HepG2 (cell line): ENCODE data around the gene ACOXL. TPM values are rescaled to one million over a fixed set of nuclear protein-coding genes. Genes with fewer than 3 reads are reported as not detected.

Experiments
- ATAC-seq: fragments of 200-7000 bp; cut with Tn5 transposase; 3 replicates; pipeline ENCODE4 v1.9.1; 2020; ENCODE audit warnings: mild to moderate bottlenecking, moderate library complexity
- BruUV-seq: library from RNA; stranded (reverse); fragments of 400-500 nt; replicated peaks from 2 replicates; lab custom pipeline; 2021; lab: Mats Ljungman, UMichigan
- CTCF ChIA-PET: fragments of 300-600 bp; formaldehyde crosslinking; extraction: SDS; loops from one replicate; lab custom pipeline; 2021; ENCODE audit warnings: low total read pairs, inconsistent platforms, low intra/inter-chr PET ratio; lab: Yijun Ruan, JAX
- POLR2A ChIA-PET: fragments of 350-600 bp; sonication (Branson Sonifier 250); formaldehyde crosslinking; loops from one replicate; lab custom pipeline; 2020; ENCODE audit warnings: antibody characterized with exemption, inconsistent platforms; lab: Yijun Ruan, JAX
- DNase-seq: peaks from one replicate; pipeline ENCODE4 v3.0.0-alpha.2; 2015; ENCODE audit warnings: low spot score
- FAIRE-seq: peaks from 3 replicates; lab custom pipeline; 2011; peaks lifted over from hg19 to GRCh38; lab: Jason Lieb, UNC
- H2AFZ ChIP-seq: one replicate; pipeline ENCODE4 v1.6.1; 2011; ENCODE audit warnings: low read length, inconsistent platforms
- H3K27ac ChIP-seq: fragments of 300-600 bp; 3 replicates; pipeline ENCODE4 v1.8.0; 2011; ENCODE audit warnings: mixed run types, mild to moderate bottlenecking, mixed read lengths, low read length, inconsistent platforms; ENCODE audit not compliant: insufficient read depth; ENCODE audit errors: extremely low read length
- H3K27me3 ChIP-seq, 2 experiments: fragments of 200-600 bp in 1 of 2; 2 replicates in 1 of 2; 3 replicates in 1 of 2; pipeline versions ENCODE4 v1.6.0 to v1.8.0; 2011; ENCODE audit warnings: low read length in 2 of 2, mild to moderate bottlenecking in 2 of 2, moderate library complexity in 2 of 2, inconsistent platforms in 1 of 2; ENCODE audit not compliant: insufficient read depth in 2 of 2, control insufficient read depth in 1 of 2
- H3K36me3 ChIP-seq, 2 experiments: fragments of 200-600 bp in 1 of 2; replicated peaks in 1 of 2; 2 replicates in 1 of 2; 3 replicates in 1 of 2; pipeline versions ENCODE4 v1.5.1 to v1.8.0; 2011; ENCODE audit warnings: low read length in 2 of 2, inconsistent platforms in 1 of 2; ENCODE audit not compliant: insufficient read depth in 2 of 2, control insufficient read depth in 1 of 2
- H3K4me1 ChIP-seq: 2 replicates; pipeline ENCODE4 v1.5.1; 2012; ENCODE audit warnings: low read length, inconsistent platforms; ENCODE audit not compliant: insufficient read depth
- H3K4me2 ChIP-seq: 2 replicates; pipeline ENCODE4 v1.6.0; 2011; ENCODE audit warnings: low read depth, low read length, inconsistent platforms
- H3K4me3 ChIP-seq, 3 experiments: fragments of 200-600 bp in 1 of 3; sonication (generic), shearing (Covaris generic) in 1 of 3; replicated peaks in 1 of 3; 2 replicates each; pipeline ENCODE4 v1.5.1; 2011 to 2016; ENCODE audit warnings: low read length in 3 of 3, inconsistent platforms in 2 of 3, low read depth in 2 of 3, mild to moderate bottlenecking in 2 of 3, control low read depth in 1 of 3, mixed read lengths in 1 of 3; ENCODE audit not compliant: insufficient read depth in 1 of 3
- H3K79me2 ChIP-seq: one replicate; pipeline ENCODE4 v1.6.1; 2011; ENCODE audit warnings: low read length, inconsistent platforms; ENCODE audit not compliant: insufficient read depth
- H3K9ac ChIP-seq: 2 replicates; pipeline ENCODE4 v1.6.0; 2011; ENCODE audit warnings: mild to moderate bottlenecking, low read depth, low read length, inconsistent platforms; ENCODE audit not compliant: insufficient read depth
- H3K9me3 ChIP-seq: 2 replicates; pipeline ENCODE4 v1.5.1; 2012; ENCODE audit warnings: mild to moderate bottlenecking, low read length
- H4K20me1 ChIP-seq: 2 replicates; pipeline ENCODE4 v1.6.0; 2011; ENCODE audit warnings: inconsistent platforms, mild to moderate bottlenecking, low read length, moderate library complexity; ENCODE audit not compliant: insufficient read depth
- AKAP8 ChIP-seq: sonication (generic); formaldehyde crosslinking; IDR thresholded peaks from 2 replicates; pipeline ENCODE4 v1.5.1; 2020; ENCODE audit warnings: mild to moderate bottlenecking, missing genetic modification reagents
- FOXO1 ChIP-seq: sonication (generic); formaldehyde crosslinking; IDR thresholded peaks from 2 replicates; pipeline ENCODE4 v1.4.0; 2020; ENCODE audit warnings: missing genetic modification reagents
- HNRNPL ChIP-seq: fragments of 200-400 bp; formaldehyde crosslinking; IDR thresholded peaks from 2 replicates; pipeline ENCODE4 v1.6.1; 2017; ENCODE audit warnings: mild to moderate bottlenecking, low read depth, low read length
- NFE2L2 ChIP-seq: fragments of 150-350 bp; IDR thresholded peaks from 2 replicates; pipeline ENCODE4 v1.6.1; 2014; ENCODE audit warnings: low read length
- NR2F6 ChIP-seq, 2 experiments: IDR thresholded peaks; 2 replicates each; pipeline ENCODE4 v1.6.1; 2016; ENCODE audit warnings: antibody characterized with exemption in 1 of 2, mild to moderate bottlenecking in 1 of 2
- RAD21 ChIP-seq: fragments of 450-650 bp; formaldehyde crosslinking; IDR thresholded peaks from 2 replicates; pipeline ENCODE4 v1.5.0; 2020; ENCODE audit warnings: mild to moderate bottlenecking
- SKI ChIP-seq: fragments of 450-650 bp; IDR thresholded peaks from one replicate; pipeline ENCODE4 v1.6.1; 2018; ENCODE audit warnings: mild to moderate bottlenecking; ENCODE audit not compliant: partially characterized antibody
- SRF ChIP-seq: IDR thresholded peaks from 2 replicates; pipeline ENCODE4 v1.6.1; 2011; ENCODE audit warnings: mild to moderate bottlenecking, low read depth, low read length, moderate library complexity
- SSRP1 ChIP-seq: IDR thresholded peaks from 2 replicates; pipeline ENCODE4 v1.6.1; 2016; ENCODE audit warnings: control low read depth
- TMF1 ChIP-seq: sonication (generic); formaldehyde crosslinking; IDR thresholded peaks from 2 replicates; pipeline ENCODE4 v1.8.1; 2022; ENCODE audit warnings: low read depth, missing genetic modification reagents
- ZNF329 ChIP-seq: sonication (generic); formaldehyde crosslinking; IDR thresholded peaks from 2 replicates; pipeline ENCODE4 v1.9.0; 2021; ENCODE audit warnings: low read depth, mild to moderate bottlenecking, missing genetic modification reagents
- WGBS: methylation state at CpG from one replicate; pipeline ENCODE4 v1.1.6; 2017; ENCODE audit warnings: low lambda C conversion rate; 5-methylcytosine and 5-hydroxymethylcytosine counted together
- in situ Hi-C: cut with HindIII; loops from 2 replicates; pipeline ENCODE4 v1.10.0; 2017; ENCODE audit warnings: low pct_unique_long_range_greater_than_20kb; ENCODE audit not compliant: extremely low pct_ligation_motif_present
- intact Hi-C: fragments of 100-400 bp; cut with micrococcal nuclease; formaldehyde crosslinking; loops from one replicate; pipeline ENCODE4 v1.10.0; 2022; ENCODE audit not compliant: unreplicated experiment
- polyA plus RNA-seq, 8 experiments: library from polyadenylated mRNA; depleted of rRNA in 3 of 8; stranded (reverse) in 7 of 8; unstranded in 1 of 8; fragments of >200 nt; fragmentation: Illumina TruSeq in 4 of 8; extraction: Trizol in 4 of 8; gene quantifications; 2 replicates each; pipeline versions ENCODE4 v1.2.1 to v1.2.3, GENCODE V29; 2011 to 2016; ENCODE audit warnings: low read depth in 4 of 8, missing spikeins in 1 of 8, mixed read lengths in 1 of 8; ENCODE audit not compliant: insufficient read depth in 1 of 8
- total RNA-seq, 5 experiments: library from RNA; depleted of rRNA; stranded (reverse); fragments of >200 nt; fragmentation: Illumina TruSeq; extraction: Trizol; gene quantifications; 2 replicates each; pipeline ENCODE4 v1.2.3, GENCODE V29; 2016; ENCODE audit warnings: low read depth in 1 of 5
- TF ChIP-seq, protein P1 (sequence below): sonication (generic); formaldehyde crosslinking; IDR thresholded peaks from 2 replicates; pipeline ENCODE4 v1.9.0; 2021; ENCODE audit warnings: mild to moderate bottlenecking, missing genetic modification reagents

The ACOXL gene
- total and polyA plus RNA-seq, 2 of the 13 experiments (the other 11 are each of a cell fraction or from before 2014, with no cell fraction given): not detected

DNA sequence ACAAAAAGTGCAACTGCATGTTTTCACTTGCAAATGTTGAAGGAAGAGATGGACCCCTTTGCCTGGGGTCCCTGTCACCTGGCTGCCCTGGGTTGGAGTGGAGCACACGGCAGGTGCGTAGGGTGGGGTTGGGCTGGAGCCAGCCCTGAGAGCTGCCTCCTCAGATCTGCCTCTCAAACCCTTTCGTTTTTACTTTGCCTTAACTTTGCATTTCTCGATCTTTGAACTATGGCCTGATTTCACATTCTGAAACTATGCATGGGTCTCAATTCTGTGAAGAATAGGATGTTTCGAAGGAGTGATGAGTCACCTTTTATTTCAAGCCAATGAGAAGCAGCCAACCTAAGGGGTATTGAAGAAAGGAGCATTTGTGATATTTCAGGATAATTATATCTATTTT lies 132.8 kb downstream of the ACOXL start:
- in situ Hi-C loops: no loop called here
- peaks cover 14% of the 10 kb centered on the region for H3K4me1 ChIP-seq
- ATAC-seq (no peak), DNase-seq (no peak), FAIRE-seq (no peak)
- no peak overlapping the region for H3K4me2 ChIP-seq
- H4K20me1 ChIP-seq: no peaks in the 10 kb centered on the region
- no peaks in the 10 kb centered on the region for H3K79me2 ChIP-seq
- H3K9ac ChIP-seq: no peak overlapping the region
- H3K27ac ChIP-seq: no peak overlapping the region
- peaks cover 10 to 60% of the 10 kb centered on the region in 2 experiments for H3K27me3 ChIP-seq
- intact Hi-C loops: no loop called here
- H3K4me3 ChIP-seq: no peak overlapping the region
- TF ChIP-seq NR2F6 (IDR thresholded peaks at IDR 0.05) (no peak), NR2F6 (CRISPR knock-in tag; IDR thresholded peaks at IDR 0.05) (no peak), NFE2L2 (peak; percentile 20), FOXO1 (CRISPR knock-in tag) (no peak), ZNF329 (no peak), AKAP8 (CRISPR knock-in tag) (no peak)
- ChIA-PET POLR2A (no interaction called here), CTCF (no interaction called here)
- 16% methylated on average over 5 of the region's 5 CpGs for WGBS
- no TSS peak for BruUV-seq
- H3K36me3 ChIP-seq: no peaks in the 10 kb centered on the region
- no peak overlapping the region for H2AFZ ChIP-seq
- H3K9me3 ChIP-seq: no peaks in the 10 kb centered on the region

- CTCF ChIA-PET: no interaction called here
- TF ChIP-seq, protein P1, sequence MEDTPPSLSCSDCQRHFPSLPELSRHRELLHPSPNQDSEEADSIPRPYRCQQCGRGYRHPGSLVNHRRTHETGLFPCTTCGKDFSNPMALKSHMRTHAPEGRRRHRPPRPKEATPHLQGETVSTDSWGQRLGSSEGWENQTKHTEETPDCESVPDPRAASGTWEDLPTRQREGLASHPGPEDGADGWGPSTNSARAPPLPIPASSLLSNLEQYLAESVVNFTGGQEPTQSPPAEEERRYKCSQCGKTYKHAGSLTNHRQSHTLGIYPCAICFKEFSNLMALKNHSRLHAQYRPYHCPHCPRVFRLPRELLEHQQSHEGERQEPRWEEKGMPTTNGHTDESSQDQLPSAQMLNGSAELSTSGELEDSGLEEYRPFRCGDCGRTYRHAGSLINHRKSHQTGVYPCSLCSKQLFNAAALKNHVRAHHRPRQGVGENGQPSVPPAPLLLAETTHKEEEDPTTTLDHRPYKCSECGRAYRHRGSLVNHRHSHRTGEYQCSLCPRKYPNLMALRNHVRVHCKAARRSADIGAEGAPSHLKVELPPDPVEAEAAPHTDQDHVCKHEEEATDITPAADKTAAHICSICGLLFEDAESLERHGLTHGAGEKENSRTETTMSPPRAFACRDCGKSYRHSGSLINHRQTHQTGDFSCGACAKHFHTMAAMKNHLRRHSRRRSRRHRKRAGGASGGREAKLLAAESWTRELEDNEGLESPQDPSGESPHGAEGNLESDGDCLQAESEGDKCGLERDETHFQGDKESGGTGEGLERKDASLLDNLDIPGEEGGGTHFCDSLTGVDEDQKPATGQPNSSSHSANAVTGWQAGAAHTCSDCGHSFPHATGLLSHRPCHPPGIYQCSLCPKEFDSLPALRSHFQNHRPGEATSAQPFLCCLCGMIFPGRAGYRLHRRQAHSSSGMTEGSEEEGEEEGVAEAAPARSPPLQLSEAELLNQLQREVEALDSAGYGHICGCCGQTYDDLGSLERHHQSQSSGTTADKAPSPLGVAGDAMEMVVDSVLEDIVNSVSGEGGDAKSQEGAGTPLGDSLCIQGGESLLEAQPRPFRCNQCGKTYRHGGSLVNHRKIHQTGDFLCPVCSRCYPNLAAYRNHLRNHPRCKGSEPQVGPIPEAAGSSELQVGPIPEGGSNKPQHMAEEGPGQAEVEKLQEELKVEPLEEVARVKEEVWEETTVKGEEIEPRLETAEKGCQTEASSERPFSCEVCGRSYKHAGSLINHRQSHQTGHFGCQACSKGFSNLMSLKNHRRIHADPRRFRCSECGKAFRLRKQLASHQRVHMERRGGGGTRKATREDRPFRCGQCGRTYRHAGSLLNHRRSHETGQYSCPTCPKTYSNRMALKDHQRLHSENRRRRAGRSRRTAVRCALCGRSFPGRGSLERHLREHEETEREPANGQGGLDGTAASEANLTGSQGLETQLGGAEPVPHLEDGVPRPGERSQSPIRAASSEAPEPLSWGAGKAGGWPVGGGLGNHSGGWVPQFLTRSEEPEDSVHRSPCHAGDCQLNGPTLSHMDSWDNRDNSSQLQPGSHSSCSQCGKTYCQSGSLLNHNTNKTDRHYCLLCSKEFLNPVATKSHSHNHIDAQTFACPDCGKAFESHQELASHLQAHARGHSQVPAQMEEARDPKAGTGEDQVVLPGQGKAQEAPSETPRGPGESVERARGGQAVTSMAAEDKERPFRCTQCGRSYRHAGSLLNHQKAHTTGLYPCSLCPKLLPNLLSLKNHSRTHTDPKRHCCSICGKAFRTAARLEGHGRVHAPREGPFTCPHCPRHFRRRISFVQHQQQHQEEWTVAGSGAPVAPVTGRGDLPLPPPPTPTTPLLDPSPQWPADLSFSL (CRISPR knock-in tag): no peak
- no peak for TF ChIP-seq TMF1 (CRISPR knock-in tag)
- no peak for TF ChIP-seq SSRP1 (CRISPR knock-in tag)
- no peak for TF ChIP-seq SRF
- no peak for TF ChIP-seq SKI
- no peak for TF ChIP-seq RAD21 (CRISPR knock-in tag)
- TF ChIP-seq HNRNPL: no peak
These were observed 133.7 kb downstream of the ACOXL start for GRCh38 chr2:110866045-110866444.

More at GRCh38 chr2:110866045-110866444, 133.7 kb downstream of the ACOXL start:
- peaks cover 12% of the 10 kb centered on the region for H3K4me1 ChIP-seq
- WGBS: 67% methylated on average over 7 of the region's 7 CpGs
- in situ Hi-C loops (no loop called here), intact Hi-C loops (no loop called here)
- no peak overlapping the region for H3K9ac ChIP-seq
- H3K9me3 ChIP-seq: no peaks in the 10 kb centered on the region
- H4K20me1 ChIP-seq: no peaks in the 10 kb centered on the region
- H3K79me2 ChIP-seq: no peaks in the 10 kb centered on the region
- FAIRE-seq (no peak), ATAC-seq (no peak), DNase-seq (no peak)
- no peak overlapping the region for H3K27ac ChIP-seq
- H2AFZ ChIP-seq: no peak overlapping the region
- peaks cover 8 to 56% of the 10 kb centered on the region in 2 experiments; a peak in 4 of 5 replicates for H3K27me3 ChIP-seq
- no peak overlapping the region for H3K4me2 ChIP-seq
- H3K4me3 ChIP-seq: no peak overlapping the region
- no peaks in the 10 kb centered on the region for H3K36me3 ChIP-seq
- POLR2A ChIA-PET: no interaction called here
- no TSS peak for BruUV-seq
